Large intestine (tissue), 3 donors: ENCODE measurements around the gene CTNNA2. TPM values are rescaled to one million over a fixed set of nuclear protein-coding genes. Genes with fewer than 3 reads are reported as not detected.

Experiments used
- DNase-seq, 2 donors: peaks; one replicate each; pipeline versions ENCODE4 v3.0.0 to v3.0.0-alpha.2; 2013
- H3K27ac ChIP-seq: one replicate; pipeline ENCODE4 v1.5.1; 2013; ENCODE audit warnings: low read length
- H3K27me3 ChIP-seq: 2 replicates; pipeline ENCODE4 v1.6.1; 2013; ENCODE audit warnings: low read length; ENCODE audit not compliant: control insufficient read depth, insufficient read depth
- H3K36me3 ChIP-seq: 2 replicates; pipeline ENCODE4 v1.6.1; 2013; ENCODE audit warnings: low read length; ENCODE audit not compliant: control insufficient read depth, insufficient read depth
- H3K4me1 ChIP-seq: one replicate; pipeline ENCODE4 v1.6.1; 2013; ENCODE audit warnings: low read length; ENCODE audit not compliant: control insufficient read depth, insufficient read depth
- H3K4me3 ChIP-seq: one replicate; pipeline ENCODE4 v1.5.1; 2013; ENCODE audit warnings: low read length
- H3K9me3 ChIP-seq: one replicate; pipeline ENCODE4 v1.6.1; 2013; ENCODE audit warnings: mild to moderate bottlenecking, low read depth, low read length, moderate library complexity; ENCODE audit not compliant: control insufficient read depth
- WGBS: methylation state at CpG from one replicate; pipeline ENCODE4 v1.1.5; 2013; ENCODE audit warnings: low lambda C conversion rate; ENCODE audit not compliant: insufficient coverage; 5-methylcytosine and 5-hydroxymethylcytosine counted together
- polyA plus RNA-seq: library from polyadenylated mRNA; unstranded; fragments of 120-200 nt; gene quantifications from one replicate; pipeline ENCODE4 v1.2.1, GENCODE V29; 2013

Gene CTNNA2
- polyA plus RNA-seq, 1 donor: 7.5 TPM

DNA sequence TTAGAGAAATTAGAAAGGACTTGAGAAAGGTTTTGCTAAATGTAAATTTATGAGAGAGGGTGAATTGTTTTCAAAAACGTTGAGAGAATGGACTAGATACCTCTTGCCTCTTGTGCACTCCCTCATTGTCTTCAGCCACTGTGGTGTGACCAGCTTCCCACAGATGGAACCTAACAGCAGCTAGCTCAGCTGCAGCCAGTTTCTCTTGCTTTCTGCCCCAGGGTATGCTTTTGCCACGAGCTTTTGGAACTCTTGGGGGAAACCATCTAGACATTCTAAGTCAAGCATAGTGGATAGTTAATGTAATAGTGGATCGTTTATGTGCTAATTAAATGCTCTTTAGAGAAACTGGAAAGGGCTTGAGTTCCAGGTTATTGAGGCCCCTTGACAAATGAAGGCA is 288.2 kb downstream of the CTNNA2 start:
- H3K4me3 ChIP-seq: no peak overlapping the region
- no CpG with 5 or more reads among the region's 3 CpGs for WGBS
- no peak for DNase-seq
- H3K9me3 ChIP-seq: no peaks in the 10 kb centered on the region
- H3K4me1 ChIP-seq: no peaks in the 10 kb centered on the region
- no peaks in the 10 kb centered on the region for H3K36me3 ChIP-seq
- H3K27me3 ChIP-seq: no peaks in the 10 kb centered on the region
- no peak overlapping the region for H3K27ac ChIP-seq

DNA sequence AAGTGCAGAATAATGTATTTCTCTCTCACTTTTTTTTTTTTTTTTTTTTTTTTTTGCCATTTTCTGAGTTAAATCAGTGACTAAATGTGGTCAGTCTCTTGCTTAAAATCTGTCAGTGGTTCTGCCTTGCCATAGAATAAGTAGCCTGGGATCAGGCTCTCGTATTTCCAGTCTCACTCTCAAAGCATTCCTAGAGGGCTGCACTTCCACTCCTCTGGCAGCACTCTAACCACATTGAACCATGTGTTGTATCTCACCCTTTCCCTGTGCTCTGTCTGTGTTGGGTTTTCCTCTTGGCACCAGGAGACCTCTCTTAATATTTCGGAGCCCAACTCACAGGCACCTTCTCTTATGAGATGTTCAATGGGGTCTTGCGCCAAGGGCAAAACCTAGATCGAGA is 304.4 kb downstream of the CTNNA2 start:
- H3K27me3 ChIP-seq: no peaks in the 10 kb centered on the region
- no peaks in the 10 kb centered on the region for H3K9me3 ChIP-seq
- no peak overlapping the region for H3K4me3 ChIP-seq
- no CpG with 5 or more reads among the region's 4 CpGs for WGBS
- H3K27ac ChIP-seq: no peak overlapping the region
- H3K4me1 ChIP-seq: no peaks in the 10 kb centered on the region
- DNase-seq: no peak
- H3K36me3 ChIP-seq: no peaks in the 10 kb centered on the region

DNA sequence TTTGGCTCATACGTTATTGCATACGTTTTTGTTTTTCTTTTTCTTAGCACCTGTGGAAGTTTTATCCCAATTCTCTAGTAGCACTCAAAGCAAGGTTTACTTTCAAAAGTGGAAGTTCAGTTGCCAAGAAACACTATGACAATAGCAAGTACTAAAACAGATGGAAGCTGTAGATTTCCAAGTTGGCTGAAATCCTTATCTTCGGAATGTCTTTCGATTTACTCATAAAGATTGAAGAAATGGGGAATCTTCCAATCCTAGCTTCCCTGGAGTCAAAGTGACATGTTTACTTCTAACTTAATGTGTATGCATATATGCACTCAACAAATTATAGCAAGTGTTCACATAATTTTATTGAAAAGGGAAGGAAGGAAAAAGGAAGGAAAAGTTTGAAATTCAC is 307.4 kb downstream of the CTNNA2 start:
- Histone ChIP-seq H3K27ac (no peak overlapping the region), H3K27me3 (no peaks in the 10 kb centered on the region), H3K4me3 (no peak overlapping the region), H3K9me3 (no peaks in the 10 kb centered on the region), H3K36me3 (no peaks in the 10 kb centered on the region), H3K4me1 (no peaks in the 10 kb centered on the region)
- DNase-seq: no peak
- 68% methylated on average over 4 of the region's 4 CpGs for WGBS

DNA sequence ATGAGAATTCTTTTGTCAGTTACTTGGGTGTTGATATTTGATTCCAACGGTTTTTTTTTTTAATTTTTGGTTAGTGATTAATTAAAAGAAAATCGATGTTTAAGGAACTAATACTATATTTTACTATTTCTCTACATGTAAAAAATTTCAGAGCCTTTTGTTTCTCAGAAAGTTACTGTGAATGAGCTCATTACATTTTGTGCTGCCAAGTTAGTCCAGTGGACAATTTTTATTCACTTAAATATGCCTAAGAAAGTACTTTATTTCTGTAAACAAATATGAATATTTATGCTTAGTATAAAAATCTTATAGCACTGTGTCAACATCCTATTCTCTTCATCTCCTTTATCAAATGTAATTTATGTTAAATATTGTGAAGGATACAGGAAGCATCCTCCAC is 309.3 kb downstream of the CTNNA2 start:
- Histone ChIP-seq H3K4me3 (no peak overlapping the region), H3K27me3 (no peaks in the 10 kb centered on the region), H3K27ac (no peak overlapping the region), H3K36me3 (no peaks in the 10 kb centered on the region), H3K4me1 (no peaks in the 10 kb centered on the region), H3K9me3 (no peaks in the 10 kb centered on the region)
- WGBS: 71% methylated on average over 1 of the region's 2 CpGs
- no peak for DNase-seq

DNA sequence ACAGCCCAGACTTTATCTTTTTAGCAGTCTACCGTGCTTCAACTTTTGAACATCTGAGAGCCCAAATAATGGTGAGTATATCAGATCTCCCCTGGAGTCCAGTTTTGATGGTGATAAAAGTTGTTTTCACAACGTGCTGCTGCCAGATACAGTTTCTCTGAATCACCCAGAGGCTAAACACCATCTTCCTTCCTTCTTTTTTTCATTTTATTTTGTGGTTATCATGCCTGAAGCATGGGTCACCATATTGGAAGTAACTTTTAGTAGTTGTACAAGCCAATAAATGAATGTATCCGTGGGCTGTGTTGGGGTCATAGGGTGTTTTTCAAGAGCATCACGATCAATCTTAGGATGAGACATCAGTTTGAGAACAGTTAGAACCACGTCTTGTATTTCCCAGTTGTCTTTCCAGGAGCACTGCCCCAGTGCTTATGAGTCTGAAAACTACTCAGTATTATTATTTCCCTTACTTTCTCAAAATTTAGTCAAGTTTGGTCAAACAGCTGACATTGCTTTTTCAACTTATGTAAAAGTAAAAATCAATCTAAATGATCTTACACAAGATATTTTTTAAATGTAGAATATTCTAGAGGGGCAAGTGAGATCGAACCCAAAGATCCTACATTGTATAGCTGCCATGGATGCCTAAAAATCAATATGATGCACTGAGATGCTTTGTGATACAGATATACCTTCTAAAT is 311.4 kb downstream of the CTNNA2 start:
- H3K4me1 ChIP-seq: no peaks in the 10 kb centered on the region
- no peak for DNase-seq
- H3K4me3 ChIP-seq: no peak overlapping the region
- no peak overlapping the region for H3K27ac ChIP-seq
- H3K9me3 ChIP-seq: no peaks in the 10 kb centered on the region
- no peaks in the 10 kb centered on the region for H3K27me3 ChIP-seq
- 81% methylated on average over 4 of the region's 6 CpGs for WGBS
- no peaks in the 10 kb centered on the region for H3K36me3 ChIP-seq

DNA sequence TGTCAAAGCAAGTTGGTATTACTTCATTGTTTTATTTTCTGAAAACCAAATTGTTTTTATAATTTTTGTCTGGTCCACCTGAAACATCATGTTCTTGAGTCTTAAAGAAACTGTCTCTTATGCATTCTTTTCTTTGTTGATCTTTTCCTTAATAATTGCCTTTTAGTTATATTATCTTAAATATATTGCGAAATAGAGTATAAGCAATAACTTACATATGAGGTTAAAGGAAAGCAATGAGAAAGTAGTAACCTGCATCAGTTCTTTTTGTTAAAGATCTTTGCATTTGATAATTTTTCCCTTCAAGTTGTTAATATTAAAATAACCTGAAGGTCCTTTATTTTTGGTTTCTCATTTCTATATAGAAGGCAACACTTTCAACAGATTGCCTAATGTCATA is 315.0 kb downstream of the CTNNA2 start:
- no peak overlapping the region for H3K27ac ChIP-seq
- H3K4me3 ChIP-seq: no peak overlapping the region
- H3K27me3 ChIP-seq: no peaks in the 10 kb centered on the region
- no peaks in the 10 kb centered on the region for H3K9me3 ChIP-seq
- DNase-seq: no peak
- no peaks in the 10 kb centered on the region for H3K36me3 ChIP-seq
- no peaks in the 10 kb centered on the region for H3K4me1 ChIP-seq
- no CpG with 5 or more reads among the region's 1 CpG for WGBS

DNA sequence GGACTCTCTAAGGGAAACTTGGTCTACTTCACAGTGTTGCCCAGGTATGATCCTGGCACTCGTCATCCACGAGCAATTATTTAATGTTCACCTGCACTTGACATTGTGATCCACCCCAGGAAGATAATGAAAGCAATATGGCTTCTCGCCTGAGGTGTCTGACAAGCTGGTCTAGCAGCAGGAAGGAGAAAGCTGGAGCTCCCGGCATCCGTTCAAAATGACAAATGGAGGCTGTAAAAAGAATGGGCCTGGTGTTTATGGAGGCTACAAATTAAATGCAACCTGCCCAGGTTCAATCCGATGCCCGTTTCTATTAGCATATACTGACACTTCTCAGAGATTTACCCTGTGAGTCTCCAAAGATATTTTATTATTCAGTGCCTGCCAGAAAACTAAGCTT is 317.6 kb downstream of the CTNNA2 start:
- no peaks in the 10 kb centered on the region for H3K4me1 ChIP-seq
- H3K27ac ChIP-seq: no peak overlapping the region
- no CpG with 5 or more reads among the region's 7 CpGs for WGBS
- no peak overlapping the region for H3K4me3 ChIP-seq
- H3K9me3 ChIP-seq: no peaks in the 10 kb centered on the region
- no peak for DNase-seq
- H3K36me3 ChIP-seq: no peaks in the 10 kb centered on the region
- H3K27me3 ChIP-seq: no peaks in the 10 kb centered on the region

DNA sequence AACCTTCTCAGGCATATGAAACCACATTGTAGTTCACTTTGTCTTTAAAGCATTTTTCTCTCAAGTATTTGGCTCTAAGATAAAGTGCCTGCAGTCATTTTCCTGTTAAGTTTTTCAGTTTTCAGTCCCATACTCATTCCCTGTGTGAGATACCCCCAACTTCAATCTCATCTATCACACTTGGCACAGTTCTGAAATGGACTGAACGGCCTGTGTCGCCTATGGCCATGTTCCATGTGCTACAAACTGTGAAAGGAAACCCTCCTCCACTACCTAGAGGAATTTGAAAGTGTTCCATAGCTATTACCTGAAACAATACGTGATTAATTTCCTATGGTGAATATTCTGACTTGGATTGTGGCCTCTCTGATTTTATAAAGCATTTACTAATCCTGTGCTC is 319.1 kb downstream of the CTNNA2 start:
- Histone ChIP-seq H3K27ac (no peak overlapping the region), H3K27me3 (no peaks in the 10 kb centered on the region), H3K4me1 (no peaks in the 10 kb centered on the region), H3K9me3 (no peaks in the 10 kb centered on the region), H3K36me3 (no peaks in the 10 kb centered on the region), H3K4me3 (no peak overlapping the region)
- no peak for DNase-seq
- WGBS: no CpG with 5 or more reads among the region's 3 CpGs

DNA sequence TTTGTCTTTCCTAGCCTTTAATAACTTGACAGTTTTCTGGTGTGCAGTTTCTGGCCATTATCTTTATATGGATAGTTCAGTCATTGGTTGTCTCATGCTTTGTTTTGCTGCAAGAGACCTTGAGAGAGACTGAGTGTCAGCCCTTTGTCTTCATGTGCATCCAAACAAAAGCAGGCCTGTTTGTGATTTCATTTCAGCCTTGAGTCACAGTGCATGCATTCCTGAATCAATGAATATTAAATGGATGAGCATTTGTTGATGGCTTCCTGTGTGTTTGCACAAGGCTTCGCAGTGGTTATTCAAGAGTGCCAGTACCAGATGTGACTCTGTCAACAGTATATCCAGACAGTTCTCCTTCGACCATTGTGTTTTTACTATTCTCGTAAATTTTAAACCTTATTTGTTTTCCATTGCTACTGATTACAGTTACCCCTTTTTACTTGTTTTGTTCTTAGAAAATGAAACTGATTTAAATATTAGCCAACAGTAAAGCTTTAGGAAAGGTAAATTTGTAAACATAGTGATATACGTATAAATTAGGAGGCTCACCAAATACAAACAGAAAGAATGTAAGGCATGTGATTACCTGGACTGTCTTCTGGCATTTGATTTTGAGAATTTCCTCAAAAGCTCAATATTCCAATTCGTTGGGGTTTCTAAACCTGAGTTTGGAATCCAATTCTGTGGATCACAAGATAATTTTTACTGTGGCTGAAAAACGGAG is 319.8 kb downstream of the CTNNA2 start:
- no peaks in the 10 kb centered on the region for H3K27me3 ChIP-seq
- H3K27ac ChIP-seq: no peak overlapping the region
- no peak for DNase-seq
- no peaks in the 10 kb centered on the region for H3K4me1 ChIP-seq
- H3K4me3 ChIP-seq: no peak overlapping the region
- H3K36me3 ChIP-seq: no peaks in the 10 kb centered on the region
- H3K9me3 ChIP-seq: no peaks in the 10 kb centered on the region
- WGBS: 58% methylated on average over 2 of the region's 6 CpGs

DNA sequence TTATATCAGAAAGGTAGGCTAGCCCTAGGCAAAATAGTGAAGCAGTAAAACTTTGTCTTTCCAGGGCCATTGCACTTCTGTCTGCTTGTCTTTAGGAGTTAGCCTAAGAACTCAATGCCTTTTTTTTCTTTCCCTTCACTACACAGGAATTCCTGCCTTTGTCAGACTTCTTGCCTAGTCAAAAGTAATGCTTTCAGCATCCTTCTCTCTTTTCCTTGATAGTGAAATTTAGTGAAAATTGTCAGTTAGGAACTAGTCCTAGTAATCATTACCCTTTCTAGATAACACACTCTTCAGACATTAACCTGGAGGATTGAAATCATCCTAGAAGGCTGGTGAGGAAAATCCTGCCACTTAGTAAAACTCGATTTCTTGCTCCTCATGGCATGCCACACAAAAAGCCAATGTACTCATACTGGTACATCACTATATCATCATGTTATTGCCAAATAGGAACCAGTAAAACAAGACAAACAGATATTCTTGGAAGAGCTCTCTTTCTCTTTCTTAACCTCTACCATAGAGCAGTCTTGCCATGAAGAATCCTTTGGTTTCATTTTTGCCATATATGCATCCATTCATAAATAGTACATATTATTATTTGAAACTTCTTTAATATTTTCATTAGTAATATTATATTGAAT is 320.5 kb downstream of the CTNNA2 start:
- DNase-seq: no peak
- H3K36me3 ChIP-seq: no peaks in the 10 kb centered on the region
- no peaks in the 10 kb centered on the region for H3K9me3 ChIP-seq
- 0% methylated on average over 1 of the region's 1 CpG for WGBS
- no peak overlapping the region for H3K27ac ChIP-seq
- no peaks in the 10 kb centered on the region for H3K27me3 ChIP-seq
- no peak overlapping the region for H3K4me3 ChIP-seq
- H3K4me1 ChIP-seq: no peaks in the 10 kb centered on the region
